NCI-H1930 (cell line): ENCODE measurements around the gene KIF5C.
"Not testable (repeated sequence)": the region's sequence is repeated elsewhere in the genome, so short reads cannot be mapped to it uniquely, and the experiment has no call there.

ENCODE experiments used
- DNase-seq, 2 experiments: peaks; one replicate each; lab custom pipeline; 2025; lab: John Stamatoyannopoulos, UW

Gene KIF5C

DNA sequence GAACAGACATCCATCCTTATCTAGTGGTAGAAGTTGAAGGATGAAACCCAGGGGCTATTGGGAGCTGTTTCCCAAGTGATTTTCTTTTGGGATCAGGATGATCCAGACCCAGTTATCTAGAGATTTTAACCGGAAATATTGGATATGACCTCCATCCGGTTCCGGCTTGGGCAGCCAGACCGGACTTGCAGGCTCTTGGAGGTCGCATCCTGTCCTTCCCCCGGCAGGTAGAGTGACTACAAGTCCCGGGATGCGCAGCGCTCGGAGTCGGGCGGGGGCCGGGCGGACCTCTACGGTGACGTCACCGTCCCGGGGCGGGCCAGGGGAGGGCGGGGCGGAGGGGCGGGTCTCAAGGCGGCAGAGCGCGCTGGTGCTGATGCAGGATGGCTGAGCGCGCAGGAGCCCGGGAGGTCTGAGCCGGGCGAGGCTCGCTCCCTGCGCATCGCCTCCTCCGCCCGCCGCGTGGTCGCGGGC lies at the start of gene KIF5C:
Gene KIF5C (plus strand): TSS at position 360 of the 474 bp plus-strand sequence. CDS start 391 bp downstream, outside the sequence.
- DNase-seq, result peak; percentile 81 to 87

DNA sequence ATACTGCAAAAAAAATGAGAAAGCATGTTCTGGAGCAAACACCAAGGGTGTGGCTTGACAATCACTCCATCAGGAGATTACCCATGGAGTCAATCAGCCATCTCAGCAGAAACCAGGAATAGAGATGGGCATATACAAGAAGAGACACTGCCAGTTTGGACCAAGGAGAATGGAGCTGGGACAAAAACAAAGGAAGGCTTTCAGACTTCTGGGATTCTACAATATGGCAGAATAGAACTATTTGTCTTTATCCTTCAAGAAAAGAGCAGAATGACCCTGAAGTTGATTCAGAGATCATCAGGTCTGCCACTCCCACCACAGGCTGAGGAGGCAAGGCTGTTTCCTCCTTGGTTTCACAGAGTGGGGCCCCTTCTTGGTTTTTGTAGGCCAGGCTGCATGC lies 48.2 kb upstream of the KIF5C start:
- DNase-seq, result no peak

DNA sequence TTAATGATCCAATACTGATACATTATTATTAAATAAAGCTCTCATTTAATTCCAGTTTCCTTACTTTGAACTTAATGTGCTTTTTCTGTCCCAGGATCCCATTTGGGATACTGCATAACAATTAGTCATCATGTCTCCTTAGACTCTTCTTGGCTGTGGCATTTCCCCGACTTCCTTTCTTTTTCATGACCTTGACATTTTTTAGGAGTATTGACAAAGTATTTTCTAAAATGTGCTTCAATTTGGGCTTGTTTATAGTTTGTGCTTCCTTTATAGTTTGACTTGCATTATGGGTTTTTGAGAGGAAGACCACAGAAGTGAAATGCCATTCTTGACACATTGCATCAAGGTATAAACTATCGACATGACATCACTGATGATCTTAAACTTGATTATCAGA lies 46.1 kb upstream of the KIF5C start:
- DNase-seq, result no peak

DNA sequence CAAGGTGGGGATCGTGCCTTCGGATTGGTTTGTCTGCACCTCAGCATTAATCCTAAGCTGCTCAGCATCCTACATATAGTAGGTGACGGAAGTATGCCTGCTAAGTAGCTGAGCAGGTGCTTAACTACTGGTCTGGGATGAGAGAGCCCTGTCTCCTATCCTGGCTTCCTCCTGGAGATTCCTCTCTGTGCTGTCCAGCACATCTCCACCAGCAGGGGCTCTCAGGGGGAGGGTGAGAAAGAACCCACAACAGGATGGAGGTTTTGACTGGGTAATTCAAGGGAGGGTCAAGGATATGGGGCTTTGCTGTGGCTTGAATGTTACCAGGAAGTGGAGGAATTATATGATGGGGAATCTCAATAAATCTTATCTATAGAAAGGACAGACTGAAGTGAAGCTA lies 45.4 kb upstream of the KIF5C start:
- no peak for DNase-seq

DNA sequence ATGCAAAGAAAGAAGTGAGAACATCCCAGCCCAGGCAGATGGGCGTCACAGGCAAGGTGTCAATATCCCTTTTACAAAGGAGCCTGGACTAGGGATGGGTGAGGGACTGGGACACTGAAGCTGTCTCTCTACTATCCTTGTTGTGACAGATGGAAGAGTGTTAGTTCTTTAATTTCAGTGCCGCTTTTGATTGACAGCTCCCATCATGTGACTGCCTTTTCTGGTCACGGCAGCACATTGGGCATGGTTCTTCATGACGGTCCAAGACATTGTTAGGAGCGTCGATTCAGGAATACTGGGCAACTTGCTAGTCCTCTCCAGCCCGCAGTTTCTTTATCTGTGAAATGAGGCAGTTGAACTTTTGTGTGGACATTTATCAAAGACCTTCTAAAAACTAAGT lies 42.4 kb upstream of the KIF5C start:
- no peak for DNase-seq

DNA sequence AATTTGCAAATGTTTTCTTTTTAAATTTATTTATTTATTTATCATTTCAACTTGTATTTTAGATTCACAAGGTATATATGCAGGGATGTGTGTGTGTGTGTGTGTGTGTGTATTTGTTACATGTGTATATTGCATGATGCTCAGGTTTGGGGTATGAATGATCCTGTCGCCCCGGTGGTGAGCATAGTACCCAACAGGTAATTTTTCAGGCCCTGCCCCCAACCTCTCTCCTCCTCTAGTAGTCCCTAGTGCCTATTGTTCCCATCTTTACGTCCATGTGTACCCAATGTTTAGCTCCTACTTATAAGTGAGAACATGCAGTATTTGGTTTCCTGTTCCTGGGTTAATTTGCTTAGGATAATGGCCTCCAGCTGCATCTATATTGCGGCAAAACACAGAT lies 33.0 kb upstream of the KIF5C start:
- peak in 1 of 2 experiments; percentile 9 for DNase-seq

DNA sequence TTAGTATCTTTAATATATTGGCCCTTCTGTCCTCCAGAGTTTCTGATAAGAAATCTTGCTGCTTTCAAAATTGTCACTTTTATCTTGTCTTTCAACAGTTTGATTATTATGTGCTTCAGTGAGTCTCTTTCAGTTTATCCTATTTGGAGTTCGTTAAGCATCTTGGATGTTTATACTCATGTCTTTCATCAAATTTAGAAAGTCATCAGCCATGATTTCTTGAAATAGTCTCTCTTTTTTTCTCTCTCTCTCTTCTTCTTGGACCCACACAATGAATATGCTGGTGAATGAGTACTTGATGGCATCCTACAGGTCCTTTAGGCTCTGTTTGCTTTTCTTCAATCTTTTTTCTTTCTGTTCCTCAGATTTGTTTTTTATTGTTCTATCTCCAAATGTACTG lies 26.9 kb upstream of the KIF5C start:
- DNase-seq, result no peak

DNA sequence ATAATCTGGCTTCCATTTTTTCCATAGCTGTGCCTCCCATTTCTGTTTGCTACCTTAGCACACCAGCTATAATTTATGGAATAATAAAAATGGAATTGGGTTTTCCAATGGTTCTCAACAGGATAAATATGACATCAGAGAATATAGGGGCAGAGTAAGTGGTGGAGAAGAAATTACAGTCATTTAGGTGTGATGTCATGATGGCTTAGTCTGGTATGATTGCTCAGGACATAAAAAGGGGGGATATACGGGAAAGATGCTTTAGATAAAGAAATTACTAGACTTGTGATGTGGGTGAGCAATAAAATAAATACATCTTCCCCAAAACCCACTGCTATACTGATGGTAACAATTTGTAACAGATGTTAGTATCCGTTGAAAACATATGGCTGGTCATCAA lies 21.6 kb upstream of the KIF5C start:
- DNase-seq, result no peak

DNA sequence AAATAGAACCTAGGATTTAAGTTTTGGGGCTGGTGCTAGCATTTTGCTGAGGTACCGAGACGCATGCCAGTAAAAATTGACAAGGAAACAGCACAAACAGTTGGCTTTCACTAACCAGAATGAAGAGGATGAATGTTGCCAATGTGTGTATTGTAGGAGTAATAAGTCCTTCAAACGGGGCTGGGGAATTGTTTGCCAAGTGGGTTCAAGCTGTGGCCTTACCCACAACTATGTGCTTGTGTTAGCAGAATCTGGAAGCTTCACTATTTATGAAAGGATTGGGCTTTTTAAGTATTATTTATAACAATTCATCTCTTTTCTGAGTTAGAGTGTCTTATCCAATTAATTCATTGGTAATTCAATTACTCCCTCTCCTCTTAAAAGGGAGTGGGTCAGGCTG lies 15.0 kb upstream of the KIF5C start:
- no peak for DNase-seq

DNA sequence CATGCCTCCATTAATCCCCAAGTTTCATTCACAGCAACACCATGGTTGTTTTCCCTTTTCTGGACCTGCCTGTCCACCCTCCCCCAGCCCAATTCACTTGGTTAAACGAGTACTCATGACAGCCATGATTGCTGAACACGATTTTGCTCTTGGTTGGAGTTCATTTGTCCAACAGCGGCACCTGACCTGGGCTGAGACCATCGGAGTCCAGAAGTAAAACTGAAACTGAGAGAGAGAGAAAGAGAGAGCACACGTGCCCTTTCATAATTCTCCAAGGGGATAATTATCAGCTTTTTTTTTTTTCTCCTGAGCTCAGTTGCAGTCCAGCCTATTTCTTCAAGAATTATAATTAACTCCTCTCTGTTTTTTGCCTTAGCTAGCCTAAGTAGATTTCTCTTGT lies 13.7 kb upstream of the KIF5C start:
- DNase-seq, result no peak

DNA sequence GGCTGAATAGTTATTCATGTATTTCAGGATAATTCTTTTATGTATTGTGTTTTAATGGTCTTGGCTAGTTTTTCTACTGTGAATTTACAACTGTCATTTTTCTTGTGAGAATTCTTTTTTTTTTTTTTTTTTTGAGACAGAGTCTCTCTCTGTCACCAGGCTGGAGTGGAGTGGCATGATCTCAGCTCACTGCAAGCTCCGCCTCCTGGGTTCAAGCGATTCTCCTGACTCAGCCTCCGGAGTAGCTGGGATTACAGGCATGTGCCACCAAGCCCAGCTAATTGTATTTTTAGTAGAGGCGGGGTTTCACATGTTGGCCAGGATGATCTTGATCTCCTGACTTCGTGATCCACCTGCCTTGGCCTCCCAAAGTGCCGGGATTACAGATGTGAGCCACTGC lies 12.5 kb upstream of the KIF5C start:
- not testable (repeated sequence) for DNase-seq

DNA sequence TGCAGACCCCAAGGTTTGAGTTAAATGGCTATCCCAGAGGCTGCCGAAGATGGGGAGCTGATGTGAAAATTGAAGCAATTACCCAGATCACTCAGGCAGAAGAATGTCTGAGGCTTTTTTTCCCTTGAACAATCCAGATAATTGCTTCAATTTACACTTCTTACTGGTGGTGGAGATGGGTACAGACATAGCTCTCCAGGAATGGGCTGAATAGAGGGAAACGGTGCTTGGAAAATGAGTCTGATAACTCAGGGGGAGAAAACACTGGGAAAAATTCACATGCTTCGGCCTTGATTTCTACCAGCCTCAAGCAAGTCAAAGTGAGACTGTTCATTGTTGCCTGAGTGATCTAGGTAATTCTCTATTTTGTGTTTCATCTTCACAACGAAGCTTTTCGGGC lies 9.5 kb upstream of the KIF5C start:
- no peak for DNase-seq

DNA sequence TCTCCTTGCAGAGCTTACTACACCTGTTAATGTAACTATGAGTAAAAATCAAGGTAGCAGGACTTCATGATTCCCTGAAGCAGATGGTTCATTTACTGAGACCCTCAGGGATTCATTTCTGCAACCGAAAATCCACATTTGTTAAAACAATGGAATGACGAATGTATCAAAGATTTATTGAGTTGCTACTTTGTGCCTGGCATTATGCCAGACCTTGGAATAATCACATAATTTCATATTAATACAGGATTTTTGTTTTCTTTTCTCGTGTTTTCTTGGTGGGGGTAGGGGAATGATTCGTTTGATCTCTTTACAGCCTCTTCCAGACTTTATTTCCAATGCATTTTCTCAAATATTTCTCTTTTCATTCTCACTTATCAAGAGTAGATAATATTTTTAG lies 8.9 kb upstream of the KIF5C start:
- no peak for DNase-seq

DNA sequence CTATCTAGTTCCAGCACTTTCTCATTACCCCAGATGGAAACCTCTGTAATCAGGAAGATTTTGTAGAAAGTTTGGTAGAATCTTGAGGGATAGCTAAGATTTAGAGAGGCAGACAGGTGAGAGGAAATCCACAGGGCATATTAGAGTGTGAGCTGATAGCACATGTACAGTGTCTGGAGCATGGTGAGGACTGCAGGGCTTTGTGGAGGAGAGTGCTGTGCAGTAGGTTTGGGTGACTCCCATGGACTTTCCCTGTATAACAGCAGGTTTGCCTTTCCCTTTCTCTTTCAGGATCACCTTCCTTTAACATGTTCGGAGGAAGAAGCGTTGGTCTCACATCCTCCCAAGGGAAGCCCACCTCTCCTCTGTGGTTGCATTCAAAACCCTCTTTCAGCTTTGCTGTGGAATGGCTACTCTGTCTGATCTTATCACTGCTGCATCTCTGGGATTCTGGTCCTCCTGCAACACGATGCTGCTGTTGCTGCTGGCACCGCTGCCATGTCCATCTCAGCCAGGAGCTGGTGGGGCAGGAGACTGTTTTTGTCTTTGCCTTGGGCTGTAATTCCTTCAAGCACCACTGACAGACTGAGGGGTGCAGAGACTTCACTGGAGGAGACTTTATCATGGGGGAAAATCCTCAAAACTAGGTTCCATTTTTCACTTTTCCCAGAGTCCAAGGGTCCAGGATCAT lies 7.8 kb upstream of the KIF5C start:
- no peak for DNase-seq

DNA sequence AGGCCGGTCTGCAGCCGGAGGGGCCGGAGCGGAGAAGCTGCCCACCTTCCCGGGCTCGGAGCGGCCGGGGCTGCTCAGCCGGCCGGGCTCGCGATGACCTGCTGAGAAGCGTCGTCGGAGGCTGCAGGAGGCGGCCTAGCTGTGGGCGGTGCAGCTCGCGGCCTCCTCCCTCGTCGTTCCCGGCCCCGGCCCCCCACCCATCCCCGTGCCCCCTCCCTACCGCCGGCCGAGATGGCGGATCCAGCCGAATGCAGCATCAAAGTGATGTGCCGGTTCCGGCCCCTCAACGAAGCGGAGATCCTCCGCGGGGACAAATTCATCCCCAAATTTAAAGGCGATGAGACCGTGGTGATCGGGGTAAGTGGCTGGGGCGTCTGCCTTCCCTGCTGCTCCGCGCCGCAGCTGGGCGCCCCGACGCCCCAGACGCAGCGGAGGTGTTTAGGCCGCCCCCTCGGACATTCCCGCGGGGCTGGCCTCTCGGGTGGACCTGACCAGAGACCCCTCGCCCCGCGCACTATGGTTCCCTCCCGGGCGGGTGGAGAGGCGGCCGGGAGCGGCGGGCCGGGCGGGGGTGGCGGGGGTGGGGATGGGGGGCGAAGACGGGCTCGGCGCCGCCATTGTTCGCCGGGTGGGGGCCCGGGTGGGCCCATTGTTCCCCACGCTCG lies 492 bp downstream of the KIF5C start:
- no peak for DNase-seq

DNA sequence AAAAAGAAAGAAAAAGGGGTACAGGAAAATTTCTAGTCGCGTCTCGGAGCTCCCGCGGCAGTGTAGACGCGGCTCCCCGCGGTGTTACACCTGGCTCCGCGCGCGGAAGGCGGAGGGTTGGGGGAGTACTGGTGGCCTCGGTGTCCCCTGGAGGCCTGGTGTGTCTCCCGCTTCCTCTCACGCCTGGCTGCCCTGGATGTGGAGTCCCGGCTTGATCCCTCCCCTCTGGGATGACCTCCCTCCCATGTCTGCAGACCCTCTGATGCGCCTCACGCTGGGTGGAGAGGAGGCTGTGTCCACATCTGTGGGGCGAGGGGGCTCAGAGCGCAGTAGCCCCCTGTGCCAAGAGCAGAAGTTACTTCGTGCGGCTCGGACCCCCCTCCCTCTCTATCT lies 1.2 kb downstream of the KIF5C start:
- peak in 1 of 2 experiments; percentile 21 for DNase-seq

DNA sequence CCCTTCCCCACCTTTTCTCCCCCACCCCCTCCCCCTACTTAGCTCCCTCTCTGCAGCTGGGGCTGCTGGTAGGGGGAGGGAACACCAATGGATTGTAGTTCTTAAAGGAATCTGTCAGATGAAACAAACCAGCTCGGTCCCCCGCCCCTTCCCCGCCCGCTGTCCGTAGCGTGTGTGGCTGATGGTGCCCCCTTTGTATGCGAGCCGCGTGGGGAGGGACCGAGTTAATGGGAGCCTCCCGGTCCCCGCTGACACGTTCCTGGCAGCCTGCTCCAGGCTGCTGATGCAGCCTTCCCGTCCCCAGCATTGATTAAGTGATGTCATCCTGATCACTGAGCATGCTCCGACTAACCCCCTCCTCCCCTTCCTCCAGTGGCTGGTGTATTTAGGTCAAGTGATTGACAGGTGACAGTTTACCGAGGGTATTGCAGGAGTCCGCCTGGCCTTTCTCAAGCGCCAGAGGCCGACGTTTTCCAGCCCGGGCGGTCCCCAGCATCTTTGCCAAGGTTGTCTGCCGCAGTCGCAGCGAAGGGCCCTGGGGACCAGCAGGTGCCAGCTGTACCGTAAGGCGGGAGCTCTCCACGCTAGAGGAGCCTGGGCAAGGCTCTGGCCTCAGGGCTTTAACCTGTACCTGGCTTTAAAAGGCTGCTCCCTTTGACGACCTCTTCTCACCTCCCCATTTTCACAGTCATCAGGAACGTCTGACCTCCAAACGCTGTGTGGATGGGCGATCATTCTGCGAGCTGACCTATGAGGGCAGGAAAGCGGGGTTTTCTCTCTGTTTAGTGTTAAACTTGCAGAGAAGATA lies 1.8 kb downstream of the KIF5C start:
- DNase-seq, result peak; percentile 65 to 67

DNA sequence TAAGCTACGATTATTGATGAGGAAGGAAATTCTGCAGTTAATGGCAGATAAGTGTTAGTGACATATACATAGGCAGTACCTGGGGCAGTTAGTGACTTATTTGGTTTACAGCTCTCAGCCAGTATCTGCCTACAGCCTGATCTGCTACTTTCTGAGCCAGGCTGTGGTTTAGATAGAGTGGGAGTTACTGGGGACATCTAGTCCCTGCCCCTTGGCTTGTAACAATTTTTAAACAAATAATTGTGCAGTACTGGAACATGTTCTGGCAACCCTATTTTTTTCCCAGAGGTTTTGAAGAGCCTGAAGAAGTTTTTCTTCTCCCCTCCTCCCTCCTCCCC lies 2.3 kb downstream of the KIF5C start:
- DNase-seq, result no peak

DNA sequence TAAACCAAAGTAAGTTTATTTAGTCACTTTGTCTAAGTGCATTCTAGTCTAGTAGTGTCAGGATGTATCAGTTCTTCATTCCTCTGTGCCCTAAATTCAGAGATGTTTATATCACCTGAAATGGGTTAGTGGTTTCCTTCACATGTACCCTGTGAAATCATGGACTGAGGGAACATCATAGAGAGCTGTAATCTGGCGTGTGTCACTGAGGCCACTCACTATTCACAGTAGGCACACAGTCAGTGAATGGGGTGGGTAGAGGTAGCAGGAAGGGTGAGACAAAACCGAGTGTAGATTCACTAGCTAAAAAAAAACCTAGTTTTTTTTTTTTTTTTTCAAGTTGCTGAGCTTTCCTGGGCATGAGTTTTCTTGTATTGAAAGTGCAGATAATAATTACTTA lies 5.6 kb downstream of the KIF5C start:
- DNase-seq, result no peak

DNA sequence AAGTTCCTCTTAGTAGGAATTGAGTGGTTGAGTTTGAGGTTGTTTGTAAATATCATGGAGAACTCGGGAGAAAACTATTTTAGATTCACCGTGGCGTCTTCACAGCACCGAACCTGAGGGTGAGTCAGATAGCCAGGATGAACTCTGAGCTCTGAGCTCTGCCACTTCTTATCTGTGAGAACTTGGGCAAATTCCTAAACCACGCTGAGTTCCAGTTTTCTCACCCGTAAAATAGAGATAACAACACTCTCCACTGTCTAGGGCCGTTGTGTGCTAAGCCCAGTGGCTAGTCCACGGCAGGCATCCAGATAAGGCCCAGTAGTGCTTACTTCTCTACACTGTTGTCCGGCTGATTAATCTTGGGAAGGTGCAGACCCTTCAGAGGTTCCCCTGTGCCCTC lies 7.0 kb downstream of the KIF5C start:
- no peak for DNase-seq

DNA sequence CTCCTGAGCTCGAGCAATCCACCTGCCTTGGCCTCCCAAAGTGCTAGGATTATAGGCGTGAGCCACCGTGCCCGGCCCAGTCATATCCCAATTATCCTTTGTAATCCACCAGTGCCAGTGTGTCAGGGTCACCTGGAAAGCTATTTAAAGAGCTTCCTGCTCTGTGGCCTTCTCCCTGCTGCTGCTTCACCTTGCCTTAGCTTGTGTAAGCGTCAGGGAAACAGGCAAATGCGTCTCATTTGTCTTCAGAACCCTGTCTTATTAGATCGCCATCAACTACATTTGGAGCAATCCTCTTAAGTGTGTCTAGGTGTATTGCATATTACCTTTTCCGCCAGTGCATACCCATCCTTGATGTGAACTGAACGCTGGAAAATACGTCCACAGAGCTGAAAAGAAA lies 10.2 kb downstream of the KIF5C start:
- DNase-seq, result no peak

DNA sequence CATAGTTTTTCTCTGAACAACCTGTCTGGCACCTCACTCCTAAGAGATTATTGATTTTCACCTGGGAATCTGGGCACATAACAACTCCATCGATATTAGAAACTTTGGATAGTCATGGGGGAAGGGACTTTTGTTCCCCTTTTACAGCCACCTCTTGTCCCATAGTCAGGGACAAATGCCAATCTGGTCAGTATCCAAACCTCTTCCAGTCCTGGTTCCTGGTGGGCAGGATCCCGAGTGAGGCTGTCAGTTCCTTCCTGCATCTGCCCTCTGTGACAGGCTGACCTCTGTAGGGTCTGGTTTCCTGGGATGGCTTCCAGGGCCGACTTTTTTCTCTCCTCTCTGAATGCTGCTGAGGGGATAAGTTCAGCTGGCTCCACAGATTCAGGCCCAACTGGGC lies 11.0 kb downstream of the KIF5C start:
- DNase-seq, result no peak

DNA sequence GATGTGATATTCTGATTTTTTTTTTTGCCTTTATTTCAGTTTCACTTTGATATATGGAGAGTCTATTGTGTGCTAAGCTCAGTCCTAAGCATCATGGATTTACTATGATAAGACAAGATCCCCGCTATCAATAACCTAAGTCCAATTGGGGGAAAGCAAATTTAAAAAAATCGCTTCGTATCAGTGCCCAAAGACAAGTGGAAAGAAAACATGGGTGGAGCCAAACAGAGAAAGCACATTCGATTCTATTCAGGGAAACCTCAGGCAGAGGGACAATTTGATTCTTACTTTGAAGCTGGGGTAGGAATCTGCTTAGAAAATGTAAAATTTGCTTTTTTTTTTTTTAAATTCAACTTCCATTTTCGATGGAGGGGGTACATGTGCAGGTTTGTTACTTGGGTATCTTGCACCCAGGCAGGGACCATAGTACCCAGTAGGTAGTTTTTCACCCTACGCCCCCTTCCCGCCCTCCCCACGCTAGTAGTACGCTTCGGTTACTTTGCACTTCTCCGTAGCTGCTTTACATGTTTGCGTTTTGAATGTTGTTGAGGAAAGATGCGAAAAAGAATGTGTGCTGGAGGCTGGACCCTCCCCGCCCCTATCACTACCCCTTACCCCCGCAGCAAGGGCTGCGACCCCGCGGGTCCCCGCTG lies 12.4 kb downstream of the KIF5C start:
- DNase-seq, result no peak
